AG09309 (cell line): ENCODE results near the gene PEAK3.
A peak's percentile ranks its signal among the peaks of the same experiment; 100 is the strongest.

Source experiments
- DNase-seq: peaks from one replicate; pipeline ENCODE4 v3.0.0-alpha.2; 2010; ENCODE audit warnings: low read depth
- H3K4me3 ChIP-seq: 2 replicates; pipeline ENCODE4 v1.5.1; 2011; ENCODE audit warnings: mild to moderate bottlenecking, low read depth, low read length, moderate library complexity; ENCODE audit not compliant: control insufficient read depth
- CTCF ChIP-seq: IDR thresholded peaks from 2 replicates; pipeline ENCODE4 v1.5.1; 2011; ENCODE audit warnings: mild to moderate bottlenecking, low read depth, low read length, inconsistent platforms; ENCODE audit not compliant: insufficient read depth, control insufficient read depth; ENCODE audit errors: missing control alignments

The PEAK3 gene

GRCh38 chr19:2320939-2321338 lies 39.0 kb upstream of the PEAK3 start:
- DNase-seq, result no peak
- no peak overlapping the region for H3K4me3 ChIP-seq
- TF ChIP-seq CTCF, result no peak

DNA sequence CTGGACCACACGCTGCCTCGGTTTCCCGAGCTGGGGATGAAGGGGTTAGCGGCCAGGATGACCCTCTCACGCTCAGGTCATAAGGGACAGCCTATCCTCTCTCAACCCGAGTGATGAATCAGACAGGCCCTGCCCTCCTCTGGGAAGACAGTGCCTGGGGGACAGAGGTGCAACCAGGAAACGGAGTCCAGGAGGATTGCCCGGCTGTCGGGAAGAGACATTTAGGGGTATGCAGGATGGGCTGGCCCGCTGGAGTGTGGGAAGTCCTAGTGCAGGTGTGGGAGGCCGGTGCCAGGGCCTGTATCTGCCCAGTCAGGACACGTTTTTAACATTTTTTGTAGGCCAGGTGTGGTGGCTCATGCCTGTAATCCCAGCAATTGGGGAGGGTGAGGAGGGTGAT lies 38.1 kb upstream of the PEAK3 start:
- H3K4me3 ChIP-seq, result no peak overlapping the region
- TF ChIP-seq CTCF, result no peak
- DNase-seq, result no peak

- no peak for DNase-seq
- no peak for TF ChIP-seq CTCF
- H3K4me3 ChIP-seq, result no peak overlapping the region
Observed at GRCh38 chr19:2319551-2319950, 37.6 kb upstream of the PEAK3 start.

GRCh38 chr19:2318923-2319322 lies 36.9 kb upstream of the PEAK3 start:
- no peak for DNase-seq
- TF ChIP-seq CTCF, result no peak
- H3K4me3 ChIP-seq, result no peak overlapping the region

DNA sequence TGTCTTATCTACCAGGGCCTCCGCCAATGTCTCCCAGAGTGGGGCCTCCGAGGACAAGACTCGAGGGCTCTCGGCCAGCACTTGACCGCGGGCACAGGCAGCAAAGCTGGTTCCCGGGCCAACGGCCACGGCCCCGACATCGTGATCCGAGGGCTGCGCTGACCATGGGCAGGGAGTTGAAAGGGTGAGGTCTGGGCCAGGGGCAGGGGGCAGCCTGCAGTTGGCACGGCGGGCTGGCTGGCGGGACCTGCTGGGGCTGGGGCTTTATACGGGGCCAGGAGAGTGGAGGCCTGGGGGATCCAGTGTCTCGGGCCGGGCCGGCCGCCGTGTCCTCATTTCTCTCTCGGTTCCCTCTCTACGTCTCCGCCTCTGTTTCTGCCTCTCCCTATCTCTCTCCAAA lies 35.8 kb upstream of the PEAK3 start:
- no peak for TF ChIP-seq CTCF

GRCh38 chr19:2317300-2317699 lies 35.3 kb upstream of the PEAK3 start:
- no peak for DNase-seq
- H3K4me3 ChIP-seq, result no peak overlapping the region
- TF ChIP-seq CTCF, result no peak

More for the DNA sequence above, 35.8 kb upstream of the PEAK3 start:
- no peak for DNase-seq
- H3K4me3 ChIP-seq, result no peak overlapping the region

GRCh38 chr19:2315818-2316353 lies 33.9 kb upstream of the PEAK3 start:
- DNase-seq, result no peak
- TF ChIP-seq CTCF, result peak; percentile 76
- no peak overlapping the region for H3K4me3 ChIP-seq
